Measurements from ENCODE around the gene RNASE7.

RNASE7 gene

GRCh38 chr14:21026274-21026987, 15.7 kb upstream of the RNASE7 start:
- Histone ChIP-seq H3K4me2 (ENCODE audit: low read length) (no peak overlapping the region), H3K9ac (ENCODE audit: low read length) (no peak overlapping the region)

DNA sequence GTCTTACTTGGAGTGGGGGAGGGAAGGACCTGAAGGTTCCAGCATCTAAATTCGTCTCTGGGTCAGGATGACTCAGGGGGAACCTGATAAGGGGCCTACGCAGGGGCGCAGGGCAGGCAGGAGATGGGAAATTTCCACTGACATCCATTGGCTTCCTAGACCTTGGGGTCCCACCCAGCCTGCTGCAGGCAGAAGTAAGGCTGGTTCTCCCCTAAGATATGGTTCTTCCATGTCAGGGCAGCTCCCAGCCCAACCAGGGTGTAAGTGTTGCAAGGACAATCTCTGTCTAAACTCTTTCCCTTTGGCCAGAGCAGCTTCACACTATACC, 15.2 kb upstream of the RNASE7 start:
- no peaks in the 10 kb centered on the region for H3K36me3 ChIP-seq (replicated peaks; ENCODE audit: low read depth, low read length)
- no peaks in the 10 kb centered on the region for H4K20me1 ChIP-seq (ENCODE audit: insufficient read depth, low read length)
- H2AFZ ChIP-seq (ENCODE audit: low read depth, low read length), result no peak overlapping the region
- H3K4me2 ChIP-seq (ENCODE audit: low read length), result no peak overlapping the region
- no peak overlapping the region for H3K27ac ChIP-seq (ENCODE audit: low read length)
- H3K79me2 ChIP-seq (ENCODE audit: low read length), result no peaks in the 10 kb centered on the region
- H3K4me1 ChIP-seq (ENCODE audit: low read length), result no peaks in the 10 kb centered on the region
- H3K27me3 ChIP-seq (ENCODE audit: low read depth, low read length), result peaks cover 13% of the 10 kb centered on the region
- no peak overlapping the region for H3K9ac ChIP-seq (ENCODE audit: low read length)
- no peaks in the 10 kb centered on the region for H3K9me3 ChIP-seq (ENCODE audit: insufficient read depth, low read length)
- H3K4me3 ChIP-seq (ENCODE audit: low read length), result no peak overlapping the region
- TF ChIP-seq, protein P1, sequence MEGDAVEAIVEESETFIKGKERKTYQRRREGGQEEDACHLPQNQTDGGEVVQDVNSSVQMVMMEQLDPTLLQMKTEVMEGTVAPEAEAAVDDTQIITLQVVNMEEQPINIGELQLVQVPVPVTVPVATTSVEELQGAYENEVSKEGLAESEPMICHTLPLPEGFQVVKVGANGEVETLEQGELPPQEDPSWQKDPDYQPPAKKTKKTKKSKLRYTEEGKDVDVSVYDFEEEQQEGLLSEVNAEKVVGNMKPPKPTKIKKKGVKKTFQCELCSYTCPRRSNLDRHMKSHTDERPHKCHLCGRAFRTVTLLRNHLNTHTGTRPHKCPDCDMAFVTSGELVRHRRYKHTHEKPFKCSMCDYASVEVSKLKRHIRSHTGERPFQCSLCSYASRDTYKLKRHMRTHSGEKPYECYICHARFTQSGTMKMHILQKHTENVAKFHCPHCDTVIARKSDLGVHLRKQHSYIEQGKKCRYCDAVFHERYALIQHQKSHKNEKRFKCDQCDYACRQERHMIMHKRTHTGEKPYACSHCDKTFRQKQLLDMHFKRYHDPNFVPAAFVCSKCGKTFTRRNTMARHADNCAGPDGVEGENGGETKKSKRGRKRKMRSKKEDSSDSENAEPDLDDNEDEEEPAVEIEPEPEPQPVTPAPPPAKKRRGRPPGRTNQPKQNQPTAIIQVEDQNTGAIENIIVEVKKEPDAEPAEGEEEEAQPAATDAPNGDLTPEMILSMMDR (IDR thresholded peaks at IDR 0.05; ENCODE audit: low read depth, low read length), result no peak
- TF ChIP-seq EZH2phosphoT487 (IDR thresholded peaks at IDR 0.05; ENCODE audit: low read depth), result no peak

More at GRCh38 chr14:21026274-21026987, 15.7 kb upstream of the RNASE7 start:
- Histone ChIP-seq H3K4me3 (ENCODE audit: low read length) (no peak overlapping the region), H3K36me3 (replicated peaks; ENCODE audit: low read depth, low read length) (no peaks in the 10 kb centered on the region), H3K9me3 (ENCODE audit: insufficient read depth, low read length) (no peaks in the 10 kb centered on the region), H3K79me2 (ENCODE audit: low read length) (no peaks in the 10 kb centered on the region), H4K20me1 (ENCODE audit: insufficient read depth, low read length) (no peaks in the 10 kb centered on the region), H3K4me1 (ENCODE audit: low read length) (no peaks in the 10 kb centered on the region), H2AFZ (ENCODE audit: low read depth, low read length) (no peak overlapping the region), H3K27ac (ENCODE audit: low read length) (no peak overlapping the region), H3K27me3 (ENCODE audit: low read depth, low read length) (peaks cover 18% of the 10 kb centered on the region)
- TF ChIP-seq EZH2phosphoT487 (IDR thresholded peaks at IDR 0.05; ENCODE audit: low read depth), result no peak
- TF ChIP-seq, protein P1 (IDR thresholded peaks at IDR 0.05; ENCODE audit: low read depth, low read length), result no peak

- Histone ChIP-seq H3K9me3 (ENCODE audit: insufficient read depth, low read length) (no peaks in the 10 kb centered on the region), H3K4me1 (ENCODE audit: low read length) (no peaks in the 10 kb centered on the region), H4K20me1 (ENCODE audit: insufficient read depth, low read length) (no peaks in the 10 kb centered on the region), H3K36me3 (replicated peaks; ENCODE audit: low read depth, low read length) (no peaks in the 10 kb centered on the region), H3K4me2 (ENCODE audit: low read length) (no peak within 1 kb of the TSS), H3K27me3 (ENCODE audit: low read depth, low read length) (no peaks in the 10 kb centered on the region), H3K4me3 (ENCODE audit: low read length) (no peak within 1 kb of the TSS), H3K79me2 (ENCODE audit: low read length) (no peaks in the 10 kb centered on the region), H3K27ac (ENCODE audit: low read length) (no peak within 1 kb of the TSS), H2AFZ (ENCODE audit: low read depth, low read length) (no peak within 1 kb of the TSS), H3K9ac (ENCODE audit: low read length) (no peak within 1 kb of the TSS)
- TF ChIP-seq, protein P1 (IDR thresholded peaks at IDR 0.05; ENCODE audit: low read depth, low read length), result no peak
- no peak for TF ChIP-seq EZH2phosphoT487 (IDR thresholded peaks at IDR 0.05; ENCODE audit: low read depth)
These were observed 12.2 kb upstream of the RNASE7 start, which contains the start of gene TPPP2 for GRCh38 chr14:21029917-21030316. Gene TPPP2 (plus strand): TSS chr14:21030217. CDS start chr14:21030582, 365 bp downstream.

GRCh38 chr14:21030531-21030930, 11.6 kb upstream of the RNASE7 start:
- no peak overlapping the region for H3K4me2 ChIP-seq (ENCODE audit: low read length)
- no peak overlapping the region for H3K4me3 ChIP-seq (ENCODE audit: low read length)
- TF ChIP-seq, protein P1 (IDR thresholded peaks at IDR 0.05; ENCODE audit: low read depth, low read length), result no peak
- TF ChIP-seq EZH2phosphoT487 (IDR thresholded peaks at IDR 0.05; ENCODE audit: low read depth), result no peak
- no peaks in the 10 kb centered on the region for H4K20me1 ChIP-seq (ENCODE audit: insufficient read depth, low read length)
- no peaks in the 10 kb centered on the region for H3K9me3 ChIP-seq (ENCODE audit: insufficient read depth, low read length)
- H3K36me3 ChIP-seq (replicated peaks; ENCODE audit: low read depth, low read length), result no peaks in the 10 kb centered on the region
- no peak overlapping the region for H3K27ac ChIP-seq (ENCODE audit: low read length)
- H3K9ac ChIP-seq (ENCODE audit: low read length), result no peak overlapping the region
- no peak overlapping the region for H2AFZ ChIP-seq (ENCODE audit: low read depth, low read length)
- H3K4me1 ChIP-seq (ENCODE audit: low read length), result no peaks in the 10 kb centered on the region
- no peaks in the 10 kb centered on the region for H3K27me3 ChIP-seq (ENCODE audit: low read depth, low read length)
- no peaks in the 10 kb centered on the region for H3K79me2 ChIP-seq (ENCODE audit: low read length)

Measured in OCI-LY3 (cell line).